ENCODE results near the gene SETD3.

The SETD3 gene

DNA sequence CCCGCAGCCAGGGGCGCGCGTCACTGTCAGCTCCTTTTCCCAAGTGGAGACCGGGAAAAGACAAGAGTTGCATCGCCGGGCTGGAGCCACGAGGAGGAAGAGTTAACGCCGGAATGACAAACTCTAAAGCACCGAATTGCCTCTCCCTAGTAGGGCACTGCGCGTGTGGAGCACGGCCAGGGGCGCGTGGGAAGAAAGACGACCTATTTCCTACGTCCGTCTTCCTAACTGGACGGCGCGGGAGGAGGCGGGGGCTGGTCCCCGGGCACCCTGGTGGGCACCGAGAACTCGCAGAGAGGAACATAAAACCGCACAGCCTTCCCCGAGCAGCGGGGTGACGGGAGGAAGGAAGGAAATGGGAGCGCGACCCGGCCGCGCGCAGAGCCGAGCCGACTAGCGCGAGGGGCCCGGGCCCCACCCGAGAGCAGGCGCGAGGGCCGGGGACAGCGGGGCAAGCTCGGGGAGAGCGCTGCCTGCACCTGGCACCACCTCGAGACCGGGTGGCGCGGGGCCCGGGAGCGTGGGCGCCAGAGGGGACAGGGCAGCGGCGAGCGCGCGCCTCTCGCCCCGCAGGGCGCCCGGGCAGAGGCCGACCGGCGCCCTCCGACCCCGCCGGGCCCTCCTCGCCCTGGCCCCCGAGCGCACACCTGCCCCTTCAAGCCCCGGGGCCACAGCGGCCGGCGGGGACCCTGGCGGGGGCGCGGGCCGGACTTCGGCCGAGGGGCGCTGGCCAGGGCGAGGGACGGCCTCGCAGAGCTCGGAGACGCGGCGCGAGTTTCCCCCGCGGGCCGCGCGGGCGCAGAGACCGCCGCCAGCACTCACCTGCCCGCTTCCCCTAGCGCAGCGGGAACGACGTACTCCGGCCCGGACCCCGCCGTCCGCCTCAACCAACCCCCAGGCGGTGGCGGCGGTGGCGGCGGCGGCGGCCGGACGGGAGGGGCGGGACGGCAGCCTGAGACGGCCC is at the start of gene SETD3:
TSS of gene SETD3 (minus strand) at position 954 of the 964 bp plus-strand sequence. CDS start 15,054 bp downstream, outside the sequence.
- peak; percentile 53 for DNase-seq (ENCODE audit: extremely low spot score)
- TF ChIP-seq, protein P1, sequence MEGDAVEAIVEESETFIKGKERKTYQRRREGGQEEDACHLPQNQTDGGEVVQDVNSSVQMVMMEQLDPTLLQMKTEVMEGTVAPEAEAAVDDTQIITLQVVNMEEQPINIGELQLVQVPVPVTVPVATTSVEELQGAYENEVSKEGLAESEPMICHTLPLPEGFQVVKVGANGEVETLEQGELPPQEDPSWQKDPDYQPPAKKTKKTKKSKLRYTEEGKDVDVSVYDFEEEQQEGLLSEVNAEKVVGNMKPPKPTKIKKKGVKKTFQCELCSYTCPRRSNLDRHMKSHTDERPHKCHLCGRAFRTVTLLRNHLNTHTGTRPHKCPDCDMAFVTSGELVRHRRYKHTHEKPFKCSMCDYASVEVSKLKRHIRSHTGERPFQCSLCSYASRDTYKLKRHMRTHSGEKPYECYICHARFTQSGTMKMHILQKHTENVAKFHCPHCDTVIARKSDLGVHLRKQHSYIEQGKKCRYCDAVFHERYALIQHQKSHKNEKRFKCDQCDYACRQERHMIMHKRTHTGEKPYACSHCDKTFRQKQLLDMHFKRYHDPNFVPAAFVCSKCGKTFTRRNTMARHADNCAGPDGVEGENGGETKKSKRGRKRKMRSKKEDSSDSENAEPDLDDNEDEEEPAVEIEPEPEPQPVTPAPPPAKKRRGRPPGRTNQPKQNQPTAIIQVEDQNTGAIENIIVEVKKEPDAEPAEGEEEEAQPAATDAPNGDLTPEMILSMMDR (IDR thresholded peaks at IDR 0.05; ENCODE audit: control extremely low read depth, extremely low read depth, low read depth, missing control alignments): no peak
- CTCF ChIA-PET: interaction anchor here (0.9 to 1.6 kb wide), 3 partner anchors 9 to 14 kb away, joined by 3 to 4 read pairs (median 3); no protein-coding TSS in a partner anchor
- POLR2A ChIA-PET: interaction anchor here (0.8 to 1.3 kb wide), 4 partner anchors 14 to 204 kb away, joined by 3 to 6 read pairs (median 4); partner anchors contain the start of gene CYP46A1

DNA sequence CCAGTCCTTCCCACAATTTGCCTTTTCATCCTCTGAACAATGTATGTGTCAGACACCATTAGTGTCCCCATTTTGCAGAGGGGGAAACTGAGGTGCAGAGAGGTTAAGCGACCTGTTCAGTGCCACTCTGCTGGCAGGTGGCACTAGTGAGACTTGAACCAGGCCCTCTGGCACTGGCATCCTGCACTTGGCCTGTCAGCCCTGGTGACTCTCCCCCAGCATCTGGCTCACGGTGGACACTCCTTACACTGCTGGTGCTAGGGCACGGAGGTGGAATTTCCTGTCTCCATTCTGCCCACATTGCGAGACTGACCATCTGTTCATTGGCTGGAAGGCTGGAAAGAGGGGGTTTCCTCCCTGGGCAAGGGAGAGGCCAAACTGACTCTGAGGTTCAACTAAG is 49.2 kb upstream of the SETD3 start:
- ChIA-PET CTCF (no interaction called here), POLR2A (no interaction called here)
- TF ChIP-seq, protein P1 (IDR thresholded peaks at IDR 0.05; ENCODE audit: control extremely low read depth, extremely low read depth, low read depth, missing control alignments): no peak
- no peak for DNase-seq (ENCODE audit: extremely low spot score)

DNA sequence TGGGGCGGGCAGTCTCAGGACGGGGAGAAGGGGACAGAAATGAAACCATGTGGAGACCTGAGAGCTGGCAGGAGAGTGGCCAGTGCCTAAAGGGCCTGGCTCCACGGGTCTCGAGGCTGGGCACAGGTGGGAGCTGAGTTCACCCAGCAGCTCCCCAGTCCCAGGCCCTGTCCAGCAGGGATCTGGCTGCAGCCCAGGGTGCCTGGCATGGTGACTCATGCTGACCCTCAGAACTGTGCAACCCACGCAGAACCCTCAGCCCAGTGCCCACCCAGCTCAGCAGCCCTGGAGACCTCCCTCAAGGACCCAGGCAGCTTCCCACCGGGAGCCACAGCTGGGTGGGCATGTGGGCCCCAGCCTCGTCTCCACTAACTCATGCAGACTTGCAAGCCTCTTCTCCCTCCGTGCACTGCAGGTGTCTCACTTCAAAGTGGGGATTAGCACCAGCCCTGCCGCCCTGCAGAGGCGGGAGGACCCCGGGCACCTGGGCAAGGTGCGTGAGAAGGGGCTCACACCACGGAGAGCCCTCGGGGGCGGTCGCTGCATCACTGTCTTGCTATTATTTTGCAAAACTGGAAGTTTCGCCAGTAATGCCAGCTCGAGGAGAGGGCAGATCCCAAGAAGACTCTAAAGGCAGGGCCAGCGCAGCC is 46.9 kb upstream of the SETD3 start:
- DNase-seq (ENCODE audit: extremely low spot score): no peak
- POLR2A ChIA-PET: no interaction called here
- CTCF ChIA-PET: interaction anchor here (2.3 kb wide), 1 partner anchor 11 kb away, joined by 7 read pairs; no protein-coding TSS in a partner anchor
- TF ChIP-seq, protein P1 (IDR thresholded peaks at IDR 0.05; ENCODE audit: control extremely low read depth, extremely low read depth, low read depth, missing control alignments): no peak

DNA sequence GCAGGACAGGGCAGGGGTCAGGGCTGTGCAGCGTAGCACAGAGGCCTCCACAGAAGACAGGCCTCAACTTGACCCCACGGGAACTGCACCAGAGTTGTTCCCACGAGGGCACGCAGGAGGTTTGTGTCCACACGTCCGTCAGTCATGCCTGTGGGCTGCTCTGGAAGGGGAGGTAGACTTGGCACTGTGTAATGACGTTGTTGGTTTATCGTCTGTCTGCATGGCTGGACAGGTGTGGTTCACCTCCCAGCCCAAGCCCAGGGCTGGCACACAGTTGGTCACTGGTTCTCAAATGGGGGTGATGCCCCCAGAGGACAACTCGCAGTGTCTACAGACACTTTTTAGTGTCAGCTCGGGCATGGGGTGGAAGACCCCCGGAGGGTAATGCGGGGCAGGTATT is 46.4 kb upstream of the SETD3 start:
- no peak for DNase-seq (ENCODE audit: extremely low spot score)
- TF ChIP-seq, protein P1 (IDR thresholded peaks at IDR 0.05; ENCODE audit: control extremely low read depth, extremely low read depth, low read depth, missing control alignments): no peak
- ChIA-PET POLR2A (no interaction called here), CTCF (interaction anchor here (2.3 kb wide), 1 partner anchor 11 kb away, joined by 7 read pairs; no protein-coding TSS in a partner anchor)

DNA sequence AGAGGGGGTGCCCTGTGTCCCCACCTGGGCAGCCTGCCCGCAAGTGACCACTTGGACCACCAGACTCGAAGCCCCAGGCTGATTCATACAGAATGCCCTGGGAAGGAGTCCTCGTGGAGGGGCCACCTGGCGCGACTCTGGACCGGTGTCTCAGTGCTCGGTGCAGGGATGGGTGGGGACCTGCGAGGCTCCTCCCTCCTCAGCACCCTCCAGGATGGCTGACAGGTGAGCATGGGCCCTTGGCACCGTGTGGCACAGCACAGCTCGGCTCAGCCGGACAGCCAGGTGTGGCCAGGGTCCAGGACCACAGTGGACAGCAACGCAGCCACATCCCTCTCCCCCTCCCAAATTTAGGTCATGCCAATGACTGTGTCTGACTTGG is 45.0 kb upstream of the SETD3 start:
- POLR2A ChIA-PET: no interaction called here
- TF ChIP-seq, protein P1 (IDR thresholded peaks at IDR 0.05; ENCODE audit: control extremely low read depth, extremely low read depth, low read depth, missing control alignments): no peak
- no peak for DNase-seq (ENCODE audit: extremely low spot score)
- CTCF ChIA-PET: interaction anchor here (1.5 kb wide), 1 partner anchor 103 kb away, joined by 5 read pairs; no protein-coding TSS in a partner anchor

Data from GM10248 (cell line).